C4-2B (cell line): ENCODE results near the gene CEP128.

Source experiments
- ZFX ChIP-seq: fragments of 450-650 bp; IDR thresholded peaks from 2 replicates; pipeline ENCODE4 v1.6.1; 2017
- TF ChIP-seq, protein P1 (sequence below): fragments of 450-650 bp; conservative IDR thresholded peaks from 2 replicates; pipeline ENCODE4 v1.5.1; 2017; ENCODE audit warnings: mild to moderate bottlenecking

DNA sequence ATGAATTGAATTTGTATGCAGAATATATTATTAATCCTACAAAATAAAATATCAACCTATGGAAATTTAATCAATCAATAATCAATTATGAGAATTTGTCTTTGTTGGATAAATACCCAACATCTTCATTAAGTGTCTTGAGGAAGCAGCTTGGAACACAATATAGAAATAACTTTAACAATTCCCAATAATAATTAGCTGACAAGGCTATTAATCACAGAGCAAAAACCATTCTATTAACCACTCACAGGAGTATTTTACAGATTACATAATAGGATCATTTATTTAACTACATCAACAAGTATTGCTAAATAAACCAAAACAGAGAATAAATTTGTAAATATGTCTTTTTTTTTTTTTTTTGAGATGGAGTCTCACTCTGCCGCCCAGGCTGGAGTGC lies 190.3 kb downstream of the CEP128 start:
- TF ChIP-seq, protein P1, sequence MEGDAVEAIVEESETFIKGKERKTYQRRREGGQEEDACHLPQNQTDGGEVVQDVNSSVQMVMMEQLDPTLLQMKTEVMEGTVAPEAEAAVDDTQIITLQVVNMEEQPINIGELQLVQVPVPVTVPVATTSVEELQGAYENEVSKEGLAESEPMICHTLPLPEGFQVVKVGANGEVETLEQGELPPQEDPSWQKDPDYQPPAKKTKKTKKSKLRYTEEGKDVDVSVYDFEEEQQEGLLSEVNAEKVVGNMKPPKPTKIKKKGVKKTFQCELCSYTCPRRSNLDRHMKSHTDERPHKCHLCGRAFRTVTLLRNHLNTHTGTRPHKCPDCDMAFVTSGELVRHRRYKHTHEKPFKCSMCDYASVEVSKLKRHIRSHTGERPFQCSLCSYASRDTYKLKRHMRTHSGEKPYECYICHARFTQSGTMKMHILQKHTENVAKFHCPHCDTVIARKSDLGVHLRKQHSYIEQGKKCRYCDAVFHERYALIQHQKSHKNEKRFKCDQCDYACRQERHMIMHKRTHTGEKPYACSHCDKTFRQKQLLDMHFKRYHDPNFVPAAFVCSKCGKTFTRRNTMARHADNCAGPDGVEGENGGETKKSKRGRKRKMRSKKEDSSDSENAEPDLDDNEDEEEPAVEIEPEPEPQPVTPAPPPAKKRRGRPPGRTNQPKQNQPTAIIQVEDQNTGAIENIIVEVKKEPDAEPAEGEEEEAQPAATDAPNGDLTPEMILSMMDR, result no peak
- no peak for TF ChIP-seq ZFX
